SW480 (cell line): Measurements from ENCODE around the gene HDAC3.

ENCODE experiments used
- DNase-seq: peaks from one replicate; pipeline ENCODE4 v3.0.0-alpha.2; 2016; ENCODE audit warnings: low spot score

Gene HDAC3

DNA sequence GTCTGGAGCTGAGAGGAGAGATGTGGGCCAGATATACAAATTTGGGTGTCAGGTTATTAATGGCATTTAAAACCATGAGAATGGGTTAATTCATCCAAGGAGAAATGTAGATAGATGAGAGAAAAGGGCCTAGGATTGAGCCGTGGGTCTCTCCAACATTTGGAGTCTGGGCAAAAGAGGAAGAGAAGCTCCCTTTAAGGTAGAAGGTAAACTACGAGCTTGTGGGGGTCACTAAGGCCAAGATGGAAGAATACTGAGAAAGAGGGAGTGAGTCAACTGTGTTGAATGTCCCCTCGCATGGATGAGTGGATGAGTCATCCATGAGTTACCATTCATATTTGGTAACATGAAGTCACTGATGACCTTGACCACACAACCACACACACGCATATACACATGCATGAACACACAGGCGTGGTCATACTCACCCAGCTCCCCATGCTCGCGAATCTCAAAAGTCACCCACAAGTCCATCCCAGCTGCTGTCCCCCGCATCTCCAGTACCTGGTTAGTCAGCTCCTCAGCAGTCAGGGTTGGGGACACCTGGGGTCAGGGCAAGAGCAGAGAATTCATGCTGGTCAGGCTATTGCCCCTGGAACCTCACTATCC is 21.4 kb upstream of the HDAC3 start:
- peak; percentile 94 for DNase-seq

DNA sequence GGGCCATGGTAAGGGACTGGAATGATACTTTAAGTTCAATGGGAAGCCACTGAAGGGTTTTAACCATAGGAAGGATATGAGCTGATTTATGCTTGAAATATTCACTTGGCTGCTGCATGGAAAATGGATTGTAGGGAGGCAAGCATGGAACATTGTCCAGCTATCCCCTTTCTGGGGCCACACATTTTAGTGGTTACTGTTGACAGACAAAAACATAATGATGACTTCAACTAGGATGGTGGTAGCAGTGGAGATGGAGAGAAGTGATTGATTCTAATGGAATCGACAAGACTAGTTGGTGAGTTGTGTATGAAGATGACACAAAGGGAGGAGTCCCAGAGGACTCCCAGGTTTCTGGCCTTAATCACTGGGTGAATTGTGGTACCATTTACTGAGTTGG is 20.8 kb upstream of the HDAC3 start:
- no peak for DNase-seq

DNA sequence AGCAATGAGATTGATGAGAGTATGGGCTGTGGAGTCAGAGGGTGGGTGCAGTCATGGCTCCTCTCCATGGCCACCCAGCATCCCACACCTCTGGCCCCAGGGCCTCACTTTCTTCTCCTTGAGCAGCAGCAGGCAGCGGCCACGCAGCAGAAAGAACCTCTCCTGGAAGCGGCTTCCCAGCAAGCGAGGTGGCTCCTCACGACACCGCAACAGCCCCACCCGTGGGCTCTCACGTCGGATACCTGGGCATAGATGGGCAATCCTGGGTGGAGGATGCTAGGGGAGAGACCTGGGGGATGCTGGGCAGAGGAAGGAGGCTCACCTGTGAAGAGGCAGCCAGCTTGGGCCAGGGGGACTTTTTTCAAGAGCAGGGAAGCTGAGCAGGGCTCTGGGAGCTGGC is 19.7 kb upstream of the HDAC3 start:
- DNase-seq = no peak

DNA sequence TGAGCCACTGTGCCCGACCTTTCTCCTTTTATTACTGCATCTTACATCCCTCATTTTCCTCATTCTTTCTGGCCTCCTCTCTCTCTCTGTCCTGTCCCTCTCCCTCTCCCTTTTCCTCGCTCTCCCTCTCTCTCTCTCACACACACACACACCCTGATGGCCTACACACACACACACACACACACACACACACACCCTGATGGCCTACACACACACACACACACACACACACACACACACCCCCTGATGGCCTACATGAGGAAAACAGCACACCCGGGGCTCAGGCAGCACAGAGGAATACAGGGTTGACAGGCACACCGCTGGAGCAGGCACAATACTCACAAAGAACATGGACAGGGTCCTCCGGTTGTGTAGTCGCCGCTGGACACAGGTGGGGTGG is 18.4 kb upstream of the HDAC3 start:
- no peak for DNase-seq

DNA sequence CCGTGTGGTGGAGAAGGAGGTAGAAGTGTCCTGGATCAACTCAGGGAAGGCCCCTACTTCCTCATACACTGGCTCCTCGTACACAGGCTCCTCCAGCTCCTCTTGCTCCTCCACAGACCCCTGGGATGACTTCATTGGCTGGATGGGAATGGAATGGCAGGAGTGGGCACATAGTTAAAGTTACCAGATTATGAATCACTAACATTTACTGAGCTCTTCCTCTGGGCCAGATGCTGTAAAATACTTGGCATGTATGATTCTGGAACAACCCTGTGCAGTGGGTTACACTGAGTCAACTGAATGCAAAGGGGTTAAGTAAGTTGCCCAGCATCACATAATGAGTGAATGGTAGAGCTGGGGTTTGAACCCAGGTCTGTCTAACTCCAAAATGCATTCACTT is 17.6 kb upstream of the HDAC3 start:
- no peak for DNase-seq

DNA sequence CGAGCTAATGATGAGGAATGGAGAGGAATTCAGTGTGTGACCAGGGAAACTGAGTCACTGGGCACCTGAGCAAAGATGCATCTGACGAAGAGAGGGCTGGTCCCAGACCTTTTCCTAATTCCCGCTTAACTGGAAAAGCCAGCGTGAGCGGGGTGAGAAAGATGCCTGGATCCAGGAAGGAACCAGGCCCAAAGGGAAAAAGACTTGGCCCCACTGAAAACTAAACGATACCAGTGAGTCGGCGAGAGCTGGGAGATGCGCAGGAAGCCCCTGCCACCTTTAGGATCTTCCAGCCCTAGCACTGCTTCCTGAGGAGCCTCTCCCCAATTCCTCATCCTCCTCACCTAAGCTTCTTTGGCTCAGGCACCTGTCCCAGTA is 15.1 kb upstream of the HDAC3 start:
- no peak for DNase-seq

GRCh38 chr5:141650851-141651727 is 14.4 kb upstream of the HDAC3 start, which contains the start of gene FCHSD1:
TSS of gene FCHSD1 (minus strand) at chr5:141651418. CDS start at chr5:141651368, 50 bp downstream.
- peak; percentile 76 for DNase-seq

- DNase-seq = no peak
These were observed 13.3 kb upstream of the HDAC3 start for GRCh38 chr5:141649972-141650371.

DNA sequence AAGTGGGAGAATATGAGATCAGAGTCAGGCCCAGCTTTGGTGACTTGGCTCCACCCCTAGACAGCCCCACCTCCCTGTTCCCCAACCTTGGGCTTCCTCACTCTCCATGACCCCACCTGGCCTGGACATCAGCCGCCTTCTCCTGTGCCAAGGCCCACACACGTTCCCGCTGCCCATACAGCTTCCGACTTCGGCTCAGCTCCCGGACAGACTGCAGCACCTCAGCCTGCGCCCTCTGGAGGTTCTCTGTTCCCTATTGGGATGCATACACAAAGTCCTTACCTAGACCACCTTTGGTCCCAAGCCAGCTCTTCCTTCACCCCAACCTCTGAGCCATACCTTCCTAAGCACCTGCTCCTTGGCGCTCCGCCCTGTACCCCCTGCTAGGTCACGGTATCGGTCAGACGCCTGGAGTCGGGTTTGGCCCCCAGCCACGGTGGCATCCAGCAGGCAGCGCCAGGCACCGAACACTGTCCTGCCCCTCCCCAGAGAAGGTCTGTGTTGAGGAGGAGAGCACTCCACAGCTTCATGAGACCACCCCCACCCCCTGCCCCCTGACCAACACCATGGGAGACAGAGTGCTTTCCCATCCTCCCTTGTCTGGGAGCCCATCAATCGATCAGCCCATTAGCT is 12.5 kb upstream of the HDAC3 start:
- no peak for DNase-seq

DNA sequence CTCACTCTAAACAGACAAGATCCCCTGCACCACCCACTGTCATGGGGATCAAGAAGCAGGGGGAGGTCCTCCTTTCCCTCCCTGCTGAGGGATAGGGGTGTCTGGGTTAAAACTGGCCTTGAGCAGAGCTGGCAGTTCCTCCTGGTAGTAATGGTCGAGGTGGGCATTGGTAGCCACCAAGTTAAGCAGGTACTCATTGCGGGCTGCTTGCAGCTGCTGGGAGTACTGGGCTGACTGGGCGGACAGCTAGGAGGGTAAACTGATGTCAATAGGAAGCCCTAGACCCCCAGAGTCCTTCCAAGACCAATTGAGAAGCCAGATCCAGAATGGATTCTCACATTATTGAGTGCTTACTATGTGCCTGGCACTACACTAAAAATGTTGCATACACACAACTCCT is 11.2 kb upstream of the HDAC3 start:
- no peak for DNase-seq

DNA sequence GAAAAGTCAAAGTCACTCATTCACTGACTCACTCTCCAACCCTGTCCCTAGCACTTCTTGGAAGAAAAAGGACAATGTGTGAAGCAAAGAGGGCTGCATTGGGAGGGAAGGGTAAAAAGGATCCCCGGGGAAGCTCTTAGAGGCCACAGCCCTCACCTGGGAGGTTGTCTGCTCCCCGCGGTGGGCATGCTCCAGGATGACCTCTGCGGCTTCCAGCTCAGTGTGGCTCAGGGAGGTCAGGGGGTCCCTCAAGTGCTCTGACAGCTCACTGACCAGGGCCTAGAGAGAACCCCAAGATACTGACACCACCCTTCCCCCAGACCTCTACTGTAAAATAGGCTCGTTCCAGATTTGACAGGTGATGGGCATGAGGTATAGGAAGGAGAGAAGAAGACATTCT is 10.6 kb upstream of the HDAC3 start:
- no peak for DNase-seq

DNA sequence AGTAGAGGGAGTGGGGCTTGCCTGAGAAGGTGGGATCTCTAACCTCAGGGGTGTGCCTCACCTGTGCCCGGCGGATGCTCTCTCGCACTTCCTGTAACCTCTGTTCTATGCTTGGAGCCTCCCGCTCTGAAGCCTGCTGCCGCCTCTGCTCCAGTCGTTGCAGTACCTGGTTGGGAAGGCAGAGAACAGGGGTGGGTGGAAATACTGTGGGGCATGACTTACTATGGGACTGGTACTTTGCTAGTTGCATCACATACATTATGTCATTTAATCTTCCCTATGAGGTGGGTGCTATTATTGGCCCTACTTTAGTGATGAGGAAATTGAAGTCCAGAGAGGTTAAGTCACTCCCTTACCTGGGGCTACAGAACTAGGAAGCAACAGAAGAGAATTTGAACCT is 9.4 kb upstream of the HDAC3 start:
- no peak for DNase-seq

DNA sequence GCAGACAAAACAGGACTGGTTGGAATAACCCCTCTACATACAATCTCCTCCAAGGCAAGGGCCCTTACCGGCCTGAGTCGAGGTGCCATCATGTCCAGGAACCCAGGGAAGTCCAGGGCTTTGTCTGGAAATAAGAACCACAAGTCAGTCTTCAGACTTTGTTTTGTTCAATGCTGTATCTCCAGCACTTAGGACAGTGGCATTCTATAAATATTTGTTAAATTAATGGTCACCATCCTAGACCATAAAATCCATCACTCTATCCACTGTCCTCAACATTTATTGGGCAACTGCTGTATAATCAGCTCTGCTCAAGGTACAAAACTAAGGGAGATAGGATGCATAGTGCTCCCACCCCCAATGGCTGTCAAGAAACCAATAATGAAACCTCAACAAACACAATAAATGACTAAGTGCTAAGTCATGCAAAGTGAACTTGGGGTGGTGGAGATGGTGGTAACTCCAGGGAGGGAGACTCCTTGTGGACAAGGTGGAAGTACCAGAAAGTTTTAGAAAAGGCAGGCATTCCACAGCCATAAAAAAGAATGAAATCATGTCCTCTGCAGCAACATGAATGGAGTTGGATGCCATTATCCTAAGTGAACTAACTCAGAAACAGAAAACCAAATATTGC is 5.1 kb upstream of the HDAC3 start:
- peak; percentile 75 for DNase-seq

- no peak for DNase-seq
These were observed 4.0 kb upstream of the HDAC3 start for GRCh38 chr5:141640698-141641097.

GRCh38 chr5:141640051-141640415 is 3.4 kb upstream of the HDAC3 start:
- no peak for DNase-seq

GRCh38 chr5:141639357-141640050 is 2.9 kb upstream of the HDAC3 start:
- no peak for DNase-seq

DNA sequence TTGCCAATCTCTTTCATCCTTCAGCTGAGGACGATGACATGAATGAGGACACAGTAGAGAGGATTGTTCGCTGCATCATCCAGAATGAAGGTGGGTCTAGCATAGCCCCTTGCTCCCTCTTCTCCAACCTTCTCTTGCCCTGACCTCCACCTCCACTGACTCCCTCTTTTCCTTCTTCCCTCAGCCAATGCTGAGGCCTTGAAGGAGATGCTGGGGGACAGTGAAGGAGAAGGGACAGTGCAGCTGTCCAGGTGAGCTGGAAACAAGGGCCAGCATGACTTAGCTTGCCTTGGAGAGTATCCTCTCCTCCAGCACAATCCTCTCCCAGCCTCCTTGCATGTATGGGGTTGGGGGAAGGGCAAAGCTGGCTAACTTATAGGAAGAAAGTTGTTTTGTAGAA is 2.1 kb upstream of the HDAC3 start:
- no peak for DNase-seq

- peak; percentile 62 for DNase-seq
These were observed 1.2 kb upstream of the HDAC3 start for GRCh38 chr5:141637767-141638419.

DNA sequence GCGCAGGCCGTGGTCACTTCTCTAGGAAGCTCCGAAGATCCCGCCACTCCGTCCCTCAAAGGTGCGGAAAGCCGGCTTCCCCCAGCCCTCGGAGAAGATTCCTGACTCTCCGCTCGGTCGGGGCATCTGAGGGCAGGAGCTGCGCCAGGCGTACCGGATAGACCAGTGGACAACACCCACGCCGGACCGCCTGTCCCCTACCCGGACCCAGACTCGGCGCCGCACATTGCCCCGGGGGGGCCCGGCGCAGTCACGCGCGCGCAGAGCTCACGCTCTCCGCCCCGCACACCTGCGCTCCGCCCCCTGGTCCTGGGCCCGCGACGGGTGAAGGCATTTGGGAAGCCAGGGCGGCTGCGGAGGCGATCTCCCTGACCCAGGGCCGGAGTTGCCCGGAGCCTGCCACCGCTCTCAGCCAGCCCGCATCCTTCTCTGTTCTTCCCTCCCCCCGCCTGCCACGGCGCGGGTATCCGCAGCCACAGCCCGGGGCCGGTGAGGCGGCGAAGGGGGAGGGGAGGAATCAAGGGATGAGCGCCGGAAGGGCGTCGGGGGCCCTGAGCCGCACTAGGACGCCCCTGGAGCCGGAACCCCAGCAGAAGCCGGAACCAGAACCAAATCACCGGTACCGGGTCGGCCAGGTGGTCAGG is 596 bp upstream of the HDAC3 start:
- no peak for DNase-seq

- DNase-seq = no peak
These were observed 590 bp downstream of the HDAC3 start for GRCh38 chr5:141636106-141636412.

DNA sequence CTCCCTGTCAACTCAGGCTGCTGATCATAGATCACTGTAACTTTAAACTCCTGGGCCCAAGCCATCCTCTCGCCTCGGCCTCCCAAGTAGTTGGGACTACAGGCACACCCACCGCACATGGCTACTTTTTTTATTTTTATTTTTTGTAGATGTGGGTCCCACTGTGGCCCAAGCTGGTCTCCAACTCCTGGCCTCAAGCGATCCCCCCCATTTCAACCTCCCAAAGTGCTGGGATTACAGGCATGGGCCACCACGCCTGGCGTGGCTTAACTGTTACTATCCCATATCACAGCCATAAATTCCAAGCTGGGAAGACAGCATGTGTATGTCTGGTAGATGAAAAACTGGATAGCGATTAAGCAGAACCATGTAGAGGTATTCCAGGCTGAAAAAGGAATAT is 1.0 kb downstream of the HDAC3 start:
- DNase-seq = no peak
